ENCODE results near the gene QSOX2.

Gene QSOX2

DNA sequence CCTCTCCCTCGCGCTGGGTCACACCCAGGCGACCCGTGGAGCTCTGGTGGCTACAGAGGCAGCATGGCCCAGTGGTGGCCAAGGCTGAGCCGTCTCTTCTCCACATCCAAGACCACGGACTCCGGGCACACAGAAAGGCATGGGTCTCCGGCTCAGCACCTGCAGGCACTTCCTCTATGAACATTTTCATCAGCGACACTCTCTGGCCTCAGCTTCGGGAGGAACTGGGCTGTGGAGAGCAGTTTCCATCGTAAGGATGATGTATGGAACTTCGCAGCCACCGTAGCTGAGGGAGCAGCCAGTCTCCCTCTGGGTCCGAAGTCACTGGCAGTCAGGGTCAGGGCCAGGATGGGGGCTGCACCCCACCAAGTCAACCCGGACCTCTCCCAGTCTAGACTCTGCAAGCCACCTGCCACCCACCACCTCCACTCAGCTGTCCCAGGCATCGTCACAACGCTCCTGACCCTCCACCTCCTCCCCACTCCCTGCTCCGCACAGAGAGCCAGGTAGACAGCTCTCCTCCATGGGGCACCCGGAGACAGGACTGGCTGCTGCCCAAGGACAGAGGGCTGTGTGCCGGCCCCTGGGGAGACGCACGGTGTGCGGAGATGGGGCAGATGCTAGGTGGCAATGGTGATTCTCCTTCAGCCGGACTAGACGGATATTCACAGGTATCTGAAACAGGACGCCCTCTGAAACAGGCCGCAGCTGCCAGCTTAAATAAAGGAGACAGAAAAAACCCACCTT, 9.7 kb downstream of the QSOX2 start:
- no peaks in the 10 kb centered on the region for H3K36me3 ChIP-seq (ENCODE audit: insufficient read depth)
- peaks cover 9% of the 10 kb centered on the region for H3K4me1 ChIP-seq (ENCODE audit: low read depth, poor library complexity, severe bottlenecking)
- H3K9ac ChIP-seq, result no peak overlapping the region
- TF ChIP-seq CTCF (conservative IDR thresholded peaks at IDR 0.05; ENCODE audit: low read depth, low read length), result no peak
- H4K20me1 ChIP-seq (ENCODE audit: insufficient read depth), result no peaks in the 10 kb centered on the region
- H3K4me2 ChIP-seq, result no peak overlapping the region
- H3K27me3 ChIP-seq (ENCODE audit: insufficient read depth, low read depth), result no peaks in the 10 kb centered on the region
- no peak overlapping the region for H3K4me3 ChIP-seq (IDR thresholded peaks at IDR 0.05; ENCODE audit: insufficient read depth, low read depth, low read length)
- H2AFZ ChIP-seq (ENCODE audit: low read depth), result no peak overlapping the region
- H3K27ac ChIP-seq, result no peak overlapping the region
- H3K79me2 ChIP-seq (ENCODE audit: insufficient read depth, low read depth), result peaks cover 30% of the 10 kb centered on the region; the same call in 1 of the 2 replicates

DNA sequence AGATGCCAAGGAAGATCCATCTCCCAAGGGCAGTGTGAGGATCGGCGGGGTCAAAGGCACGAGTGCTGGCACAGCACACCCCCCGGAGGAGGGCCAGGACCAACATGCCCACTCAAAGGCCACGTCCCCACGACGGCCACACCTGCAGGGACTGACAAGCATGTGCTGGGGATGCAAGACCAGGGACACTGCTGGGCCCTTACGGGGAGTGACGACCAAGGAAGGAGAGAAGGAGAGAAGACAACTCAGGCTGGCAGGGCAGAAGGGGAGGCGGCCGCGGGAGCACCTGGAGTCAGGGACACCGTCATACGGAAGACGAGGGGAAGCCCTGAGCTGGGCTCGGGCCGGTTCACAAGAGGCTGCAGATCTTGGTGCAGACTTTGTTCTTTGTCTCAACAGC, 10.4 kb downstream of the QSOX2 start:
- H3K36me3 ChIP-seq (ENCODE audit: insufficient read depth), result no peaks in the 10 kb centered on the region
- H4K20me1 ChIP-seq (ENCODE audit: insufficient read depth), result no peaks in the 10 kb centered on the region
- no peak overlapping the region for H2AFZ ChIP-seq (ENCODE audit: low read depth)
- peaks cover 23% of the 10 kb centered on the region; the same call in 1 of the 2 replicates for H3K79me2 ChIP-seq (ENCODE audit: insufficient read depth, low read depth)
- H3K4me2 ChIP-seq, result no peak overlapping the region
- TF ChIP-seq CTCF (conservative IDR thresholded peaks at IDR 0.05; ENCODE audit: low read depth, low read length), result no peak
- no peak overlapping the region for H3K4me3 ChIP-seq (IDR thresholded peaks at IDR 0.05; ENCODE audit: insufficient read depth, low read depth, low read length)
- no peak overlapping the region for H3K9ac ChIP-seq
- H3K27me3 ChIP-seq (ENCODE audit: insufficient read depth, low read depth), result no peaks in the 10 kb centered on the region
- no peak overlapping the region for H3K27ac ChIP-seq
- peaks cover 9% of the 10 kb centered on the region for H3K4me1 ChIP-seq (ENCODE audit: low read depth, poor library complexity, severe bottlenecking)

GRCh38 chr9:136234597-136234996, 11.0 kb downstream of the QSOX2 start:
- H3K4me1 ChIP-seq (ENCODE audit: low read depth, poor library complexity, severe bottlenecking), result peaks cover 9% of the 10 kb centered on the region
- no peak overlapping the region for H2AFZ ChIP-seq (ENCODE audit: low read depth)
- no peak overlapping the region for H3K27ac ChIP-seq
- no peaks in the 10 kb centered on the region for H3K36me3 ChIP-seq (ENCODE audit: insufficient read depth)
- H3K79me2 ChIP-seq (ENCODE audit: insufficient read depth, low read depth), result peaks cover 20% of the 10 kb centered on the region; the same call in 1 of the 2 replicates
- H3K9ac ChIP-seq, result no peak overlapping the region
- TF ChIP-seq CTCF (conservative IDR thresholded peaks at IDR 0.05; ENCODE audit: low read depth, low read length), result no peak
- no peak overlapping the region for H3K4me3 ChIP-seq (IDR thresholded peaks at IDR 0.05; ENCODE audit: insufficient read depth, low read depth, low read length)
- no peaks in the 10 kb centered on the region for H3K27me3 ChIP-seq (ENCODE audit: insufficient read depth, low read depth)
- no peaks in the 10 kb centered on the region for H4K20me1 ChIP-seq (ENCODE audit: insufficient read depth)
- H3K4me2 ChIP-seq, result no peak overlapping the region

GRCh38 chr9:136233868-136234267, 11.7 kb downstream of the QSOX2 start:
- Histone ChIP-seq H4K20me1 (ENCODE audit: insufficient read depth) (no peaks in the 10 kb centered on the region), H3K36me3 (ENCODE audit: insufficient read depth) (no peaks in the 10 kb centered on the region), H3K4me2 (no peak overlapping the region), H3K4me3 (IDR thresholded peaks at IDR 0.05; ENCODE audit: insufficient read depth, low read depth, low read length) (no peak overlapping the region), H3K9ac (no peak overlapping the region), H2AFZ (ENCODE audit: low read depth) (no peak overlapping the region), H3K79me2 (ENCODE audit: insufficient read depth, low read depth) (peaks cover 13% of the 10 kb centered on the region; the same call in 1 of the 2 replicates), H3K4me1 (ENCODE audit: low read depth, poor library complexity, severe bottlenecking) (peaks cover 9% of the 10 kb centered on the region), H3K27me3 (ENCODE audit: insufficient read depth, low read depth) (no peaks in the 10 kb centered on the region), H3K27ac (no peak overlapping the region)
- no peak for TF ChIP-seq CTCF (conservative IDR thresholded peaks at IDR 0.05; ENCODE audit: low read depth, low read length)
